Adrenal gland (tissue), 12 donors: ENCODE measurements around the gene CHD9. TPM values are rescaled to one million over a fixed set of nuclear protein-coding genes. Genes with fewer than 3 reads are reported as not detected.

Experiments
- DNase-seq, 7 donors: peaks; one replicate each; pipeline ENCODE4 v3.0.0-alpha.2; 2019 to 2020
- H3K27ac ChIP-seq, 5 donors: fragments of 200-600 bp; sonication (generic) in 4 of 5; 1 replicate in 3 of 5; 2 replicates in 2 of 5; pipeline versions ENCODE4 v1.5.1 to v1.8.0; 2016 to 2020; ENCODE audit warnings: mild to moderate bottlenecking in 1 of 5
- H3K27me3 ChIP-seq: fragments of 200-600 bp; 2 replicates; pipeline ENCODE4 v1.8.0; 2021
- H3K36me3 ChIP-seq, 2 donors: fragments of 200-600 bp; replicated peaks in 1 of 2; 1 replicate in 1 of 2; 2 replicates in 1 of 2; pipeline versions ENCODE4 v1.5.1 to v1.8.0; 2018 to 2022
- H3K4me1 ChIP-seq, 2 donors: fragments of 200-600 bp; replicated peaks in 1 of 2; 1 replicate in 1 of 2; 2 replicates in 1 of 2; pipeline versions ENCODE4 v1.5.1 to v1.8.0; 2018 to 2021
- H3K4me3 ChIP-seq, 4 donors: fragments of 200-600 bp; sonication (generic) in 3 of 4; one replicate each; pipeline ENCODE4 v1.5.1; 2016 to 2018
- H3K9me3 ChIP-seq, 3 donors: fragments of 200-600 bp; sonication (generic) in 1 of 3; replicated peaks in 1 of 3; 1 replicate in 2 of 3; 2 replicates in 1 of 3; pipeline versions ENCODE4 v1.5.1 to v1.8.0; 2016 to 2021
- POLR2A ChIP-seq, 2 donors: fragments of 450-650 bp; IDR thresholded peaks; one replicate each; pipeline ENCODE4 v1.6.1; 2017; ENCODE audit warnings: antibody characterized with exemption in 2 of 2, mild to moderate bottlenecking in 2 of 2, moderate library complexity in 1 of 2
- WGBS, 4 donors: extraction: QIAGEN DNeasy Blood & Tissue Kit in 2 of 4; methylation state at CpG; one replicate each; pipeline versions ENCODE4 v1.1.5 to v1.1.7; 2013 to 2017; 5-methylcytosine and 5-hydroxymethylcytosine counted together
- intact Hi-C, 2 donors: fragments of 100-400 bp; cut with DNase I; formaldehyde crosslinking; loops; one replicate each; pipeline versions ENCODE4 v1.14.1 to v1.15.0; 2022 to 2023
- polyA plus RNA-seq, 3 donors: library from polyadenylated mRNA; stranded (reverse); fragments of 200-250 nt in 2 of 3; fragments of 350-450 nt in 1 of 3; fragmentation: Illumina TruSeq in 1 of 3; extraction: RNeasy Lipid Tissue Mini Kit (QIAGEN cat#74804) in 1 of 3; gene quantifications; one replicate each; pipeline ENCODE4 v1.2.3, GENCODE V29; 2013 to 2014
- small RNA-seq, 2 donors: library from RNA; depleted of rRNA; stranded (forward); fragments of <200 nt; gene quantifications; one replicate each; pipeline ENCODE3, GENCODE V24; 2016
- total RNA-seq, 9 donors: library from RNA; depleted of rRNA in 4 of 9; stranded (reverse); fragments of >200 nt in 4 of 9; fragments of 120-200 nt in 1 of 9; fragmentation: NEBNext Ultra II Directional in 1 of 9; extraction: Animal tissue kit (Norgen Biotek cat#: 25700) in 1 of 9; gene quantifications; one replicate each; pipeline versions ENCODE4 v1.1.0 to v1.2.4, GENCODE V29; 2013 to 2023
- TF ChIP-seq, protein P1 (sequence below), 6 experiments: fragments of 450-650 bp in 4 of 6; fragments of 200-600 bp in 2 of 6; sonication (generic) in 1 of 6; IDR thresholded peaks; 1 replicate in 5 of 6; 2 replicates in 1 of 6; pipeline versions ENCODE4 v1.5.1 to v1.8.0; 2016 to 2021; ENCODE audit warnings: antibody characterized with exemption in 6 of 6, mild to moderate bottlenecking in 2 of 6, moderate library complexity in 1 of 6
- donor health status: healthy with polysubstance abuse.
- donor health status: Bipolar disorder and iron deficiency.
- donor health status: DM: yes; HTN: yes; CAD: no.
- donor health status: DM: no; HTN: no; CAD: no.
- donor health status: DM: no; HTN: no; CAD: no.
- donor health status: DM: yes; HTN: yes; CAD: no.

The CHD9 gene
- total and polyA plus RNA-seq, 12 donors, result 10.0 to 95.9 (median 54.7) TPM

DNA sequence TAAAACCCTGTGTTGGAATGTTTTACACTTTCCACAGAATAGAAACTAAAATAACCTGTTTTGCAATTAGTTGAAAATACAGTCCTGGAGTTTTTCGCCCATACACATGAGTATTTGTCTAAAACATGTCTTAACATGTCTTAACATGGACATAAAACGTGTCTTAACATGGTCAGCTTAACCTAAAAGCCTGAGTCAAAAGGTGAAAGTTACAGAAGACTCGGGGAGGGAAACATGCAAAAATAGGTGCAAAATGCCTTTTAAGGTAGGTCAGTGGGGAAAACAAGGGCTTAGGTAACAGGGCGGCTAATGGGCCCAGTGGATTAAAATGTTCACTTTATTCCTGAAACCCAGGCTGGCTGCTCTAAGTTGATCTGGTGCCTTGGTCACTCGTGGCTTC, 323.3 kb downstream of the CHD9 start:
- Histone ChIP-seq H3K36me3 (no peaks in the 10 kb centered on the region), H3K4me1 (no peaks in the 10 kb centered on the region), H3K27me3 (peaks cover 19% of the 10 kb centered on the region), H3K4me3 (no peak overlapping the region), H3K9me3 (no peaks in the 10 kb centered on the region), H3K27ac (no peak overlapping the region)
- intact Hi-C loops, result no loop called here
- WGBS, 4 donors, result 45 to 60% (median 53%) methylated on average over 5 of the region's 5 CpGs
- no peak for DNase-seq
- TF ChIP-seq, protein P1, sequence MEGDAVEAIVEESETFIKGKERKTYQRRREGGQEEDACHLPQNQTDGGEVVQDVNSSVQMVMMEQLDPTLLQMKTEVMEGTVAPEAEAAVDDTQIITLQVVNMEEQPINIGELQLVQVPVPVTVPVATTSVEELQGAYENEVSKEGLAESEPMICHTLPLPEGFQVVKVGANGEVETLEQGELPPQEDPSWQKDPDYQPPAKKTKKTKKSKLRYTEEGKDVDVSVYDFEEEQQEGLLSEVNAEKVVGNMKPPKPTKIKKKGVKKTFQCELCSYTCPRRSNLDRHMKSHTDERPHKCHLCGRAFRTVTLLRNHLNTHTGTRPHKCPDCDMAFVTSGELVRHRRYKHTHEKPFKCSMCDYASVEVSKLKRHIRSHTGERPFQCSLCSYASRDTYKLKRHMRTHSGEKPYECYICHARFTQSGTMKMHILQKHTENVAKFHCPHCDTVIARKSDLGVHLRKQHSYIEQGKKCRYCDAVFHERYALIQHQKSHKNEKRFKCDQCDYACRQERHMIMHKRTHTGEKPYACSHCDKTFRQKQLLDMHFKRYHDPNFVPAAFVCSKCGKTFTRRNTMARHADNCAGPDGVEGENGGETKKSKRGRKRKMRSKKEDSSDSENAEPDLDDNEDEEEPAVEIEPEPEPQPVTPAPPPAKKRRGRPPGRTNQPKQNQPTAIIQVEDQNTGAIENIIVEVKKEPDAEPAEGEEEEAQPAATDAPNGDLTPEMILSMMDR (IDR thresholded peaks at IDR 0.05), result no peak
- no peak for TF ChIP-seq POLR2A (IDR thresholded peaks at IDR 0.05)

Small RNAs within 50 kb of the gene (small RNA-seq; reads per million reads assigned to genes)
- gene RF01210 (0 reads per million in 2 donors), gene RNA5SP427 (0 reads per million in 2 donors)

Other genes starting within 250 kb of the CHD9 start
- 1 to 10 TPM in 1 of 9 donors, under 1 TPM in 8; 0.17 to 1.3 (median 0.55) TPM for gene CHD9NB, start 2.1 kb upstream of the CHD9 start, total RNA-seq
- under 1 TPM; 0.11 to 0.64 (median 0.40) TPM for gene CHD9NB, start 2.1 kb upstream of the CHD9 start, polyA plus RNA-seq